Measurements from ENCODE around the gene PRPF19.

PRPF19 gene

DNA sequence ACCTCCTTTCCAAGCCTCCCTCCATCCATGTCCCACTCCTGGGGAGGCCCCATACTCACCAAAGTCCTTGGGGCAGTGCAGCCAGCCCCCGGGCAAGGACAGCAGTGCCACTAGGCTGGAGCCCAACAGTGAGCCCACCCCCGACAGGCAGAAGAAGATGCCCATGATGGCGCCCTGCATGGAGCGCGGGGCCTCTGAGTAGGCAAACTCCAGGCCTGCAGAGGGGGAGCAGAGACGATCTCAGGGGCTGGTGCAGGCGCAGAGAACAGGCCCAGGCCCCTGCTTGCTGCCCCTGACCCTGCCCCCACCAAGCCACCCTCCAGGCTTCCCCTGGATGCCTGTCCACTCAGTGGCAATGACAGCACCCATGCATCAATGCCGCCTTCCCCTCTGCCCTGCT is 31.4 kb upstream of the PRPF19 start:
- DNase-seq (ENCODE audit: low read depth), result no peak

DNA sequence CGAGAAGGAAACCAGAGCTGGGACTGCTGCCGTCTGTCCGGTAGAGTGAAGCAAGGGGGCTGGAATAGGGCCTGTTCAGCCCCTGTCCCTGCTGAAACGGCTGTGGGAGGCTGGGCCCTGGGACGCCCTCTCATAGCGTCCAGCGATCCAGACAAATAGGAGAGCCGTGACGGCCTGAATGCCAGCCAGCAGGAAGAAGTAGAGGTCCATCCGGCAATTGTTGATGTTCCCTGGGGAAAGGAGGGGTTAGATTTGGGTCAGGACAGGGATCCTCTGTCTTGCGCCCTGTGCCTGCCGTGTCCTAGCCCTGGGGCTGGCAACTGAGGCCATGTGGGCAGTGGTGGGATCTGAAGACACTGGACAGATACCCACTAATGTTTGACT is 30.8 kb upstream of the PRPF19 start:
- no peak for DNase-seq (ENCODE audit: low read depth)

DNA sequence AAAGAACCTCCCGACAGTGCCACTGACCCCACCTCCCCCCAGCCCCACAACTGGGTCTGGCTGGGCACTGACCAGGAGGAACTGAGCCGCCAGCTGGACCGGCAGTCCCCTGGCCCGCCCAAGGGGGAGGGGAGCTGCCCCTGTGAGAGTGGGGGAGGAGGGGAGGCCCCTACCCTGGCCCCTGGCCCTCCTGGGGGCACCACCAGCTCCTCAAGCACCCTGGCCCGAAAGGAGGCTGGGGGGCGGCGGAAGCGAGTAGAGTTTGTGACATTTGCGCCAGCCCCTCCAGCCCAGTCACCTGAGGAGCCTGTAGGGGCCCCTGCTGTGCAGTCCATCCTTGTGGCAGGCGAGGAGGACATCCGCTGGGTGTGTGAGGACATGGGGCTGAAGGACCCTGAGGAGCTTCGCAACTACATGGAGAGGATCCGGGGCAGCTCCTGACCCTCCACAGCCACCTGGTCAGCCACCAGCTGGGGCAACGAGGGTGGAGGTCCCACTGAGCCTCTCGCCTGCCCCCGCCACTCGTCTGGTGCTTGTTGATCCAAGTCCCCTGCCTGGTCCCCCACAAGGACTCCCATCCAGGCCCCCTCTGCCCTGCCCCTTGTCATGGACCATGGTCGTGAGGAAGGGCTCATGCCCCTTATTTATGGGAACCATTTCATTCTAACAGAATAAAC is 30.2 kb upstream of the PRPF19 start:
- no peak for DNase-seq (ENCODE audit: low read depth)

DNA sequence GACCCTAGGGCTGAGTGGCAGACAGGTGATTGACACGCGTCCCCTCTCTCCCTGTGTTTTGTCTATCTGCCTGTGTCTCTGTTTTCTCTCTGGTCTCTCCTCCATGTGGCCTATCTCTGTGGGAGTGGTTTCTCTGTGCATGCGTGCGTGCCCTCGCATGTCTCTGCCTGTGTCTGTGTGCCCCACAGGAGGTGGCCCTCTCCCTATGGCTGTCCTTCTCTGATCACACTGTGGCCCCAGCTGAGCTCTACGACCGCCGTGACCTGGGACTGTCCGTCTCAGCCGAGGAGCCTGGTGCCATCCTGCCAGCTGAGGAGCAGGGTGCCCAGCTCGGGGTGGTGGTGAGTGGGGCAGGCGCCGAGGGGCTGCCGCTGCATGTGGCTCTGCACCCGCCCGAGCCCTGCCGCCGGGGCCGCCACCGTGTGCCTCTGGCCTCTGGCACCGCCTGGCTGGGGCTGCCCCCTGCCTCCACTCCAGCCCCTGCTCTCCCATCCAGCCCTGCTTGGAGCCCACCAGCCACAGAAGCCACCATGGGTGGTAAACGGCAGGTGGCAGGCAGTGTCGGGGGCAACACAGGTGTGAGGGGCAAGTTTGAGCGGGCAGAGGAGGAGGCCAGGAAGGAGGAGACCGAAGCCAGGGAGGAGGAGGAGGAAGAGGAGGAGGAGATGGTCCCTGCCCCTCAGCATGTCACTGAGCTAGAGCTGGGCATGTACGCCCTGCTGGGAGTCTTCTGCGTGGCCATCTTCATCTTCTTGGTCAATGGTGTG is 29.5 kb upstream of the PRPF19 start:
- no peak for DNase-seq (ENCODE audit: low read depth)

DNA sequence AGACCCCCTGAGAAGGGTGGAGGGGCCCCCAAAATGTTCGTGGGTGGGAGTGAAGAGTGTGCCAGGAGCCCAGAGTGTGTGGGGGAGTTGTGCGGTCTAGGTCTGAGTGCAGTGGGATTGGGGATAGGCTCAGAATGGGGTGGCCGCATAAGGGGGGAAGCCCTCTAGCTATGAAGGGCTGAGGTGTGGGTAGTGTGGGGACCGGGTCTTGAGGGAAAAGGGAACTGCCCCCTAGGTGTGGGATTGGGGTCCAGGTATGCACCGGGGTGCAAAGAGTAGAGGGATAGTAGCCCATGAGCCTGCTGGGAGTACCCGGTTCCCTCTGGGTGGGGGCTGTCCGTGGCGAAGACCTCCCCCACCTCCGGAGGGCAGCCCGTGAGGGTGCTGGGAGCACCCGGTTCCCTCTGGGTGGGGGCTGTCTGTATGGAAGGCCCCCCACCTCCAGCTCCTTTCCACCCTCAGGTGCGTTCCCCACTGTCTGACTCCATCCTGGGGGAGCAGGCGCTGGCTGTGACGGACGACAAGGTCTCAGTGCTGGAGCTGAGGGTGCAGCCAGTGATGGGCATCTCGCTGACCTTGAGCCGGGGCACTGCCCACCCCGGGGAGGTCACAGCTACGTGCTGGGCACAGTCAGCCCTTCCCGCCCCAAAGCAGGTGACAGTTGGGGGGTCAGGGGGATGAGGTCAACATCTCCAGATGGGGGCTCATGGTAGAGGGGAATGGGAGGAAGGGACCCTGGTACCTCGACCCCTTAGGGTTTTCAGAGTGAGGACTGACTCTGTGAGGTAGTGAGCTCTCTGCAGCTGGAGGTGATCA is 28.6 kb upstream of the PRPF19 start:
- no peak for DNase-seq (ENCODE audit: low read depth)

DNA sequence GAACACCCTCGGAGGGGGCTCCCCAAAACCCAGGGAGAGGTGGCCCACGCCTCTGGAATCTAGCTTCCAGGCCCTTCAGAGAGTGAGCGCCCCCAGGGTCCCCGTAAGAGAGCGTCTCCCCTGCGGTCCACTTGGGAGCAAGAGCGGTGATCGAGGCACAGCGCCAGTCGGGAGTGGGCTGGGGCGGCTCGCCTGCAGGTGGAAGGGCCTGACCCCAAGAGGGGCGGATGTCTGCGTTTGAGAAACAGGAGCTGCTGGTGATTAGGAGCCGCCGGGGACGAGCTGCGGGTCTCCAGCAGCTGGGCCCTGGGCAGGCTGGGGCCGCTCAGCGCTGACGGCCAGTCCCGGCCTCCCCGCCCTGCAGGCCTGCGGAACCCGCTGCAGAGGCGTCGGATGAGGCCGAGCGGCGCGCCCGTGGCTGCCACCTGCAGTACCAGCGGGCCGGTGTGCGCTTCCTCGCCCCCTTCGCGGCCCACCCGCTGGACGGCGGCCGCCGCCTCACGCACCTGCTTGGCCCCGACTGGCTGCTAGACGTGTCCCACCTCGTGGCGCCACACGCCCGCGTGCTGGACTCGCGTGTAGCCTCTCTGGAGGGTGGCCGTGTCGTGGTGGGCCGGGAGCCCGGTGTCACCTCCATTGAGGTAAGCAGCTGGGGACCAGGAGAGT is 27.9 kb upstream of the PRPF19 start:
- DNase-seq (ENCODE audit: low read depth), result no peak

DNA sequence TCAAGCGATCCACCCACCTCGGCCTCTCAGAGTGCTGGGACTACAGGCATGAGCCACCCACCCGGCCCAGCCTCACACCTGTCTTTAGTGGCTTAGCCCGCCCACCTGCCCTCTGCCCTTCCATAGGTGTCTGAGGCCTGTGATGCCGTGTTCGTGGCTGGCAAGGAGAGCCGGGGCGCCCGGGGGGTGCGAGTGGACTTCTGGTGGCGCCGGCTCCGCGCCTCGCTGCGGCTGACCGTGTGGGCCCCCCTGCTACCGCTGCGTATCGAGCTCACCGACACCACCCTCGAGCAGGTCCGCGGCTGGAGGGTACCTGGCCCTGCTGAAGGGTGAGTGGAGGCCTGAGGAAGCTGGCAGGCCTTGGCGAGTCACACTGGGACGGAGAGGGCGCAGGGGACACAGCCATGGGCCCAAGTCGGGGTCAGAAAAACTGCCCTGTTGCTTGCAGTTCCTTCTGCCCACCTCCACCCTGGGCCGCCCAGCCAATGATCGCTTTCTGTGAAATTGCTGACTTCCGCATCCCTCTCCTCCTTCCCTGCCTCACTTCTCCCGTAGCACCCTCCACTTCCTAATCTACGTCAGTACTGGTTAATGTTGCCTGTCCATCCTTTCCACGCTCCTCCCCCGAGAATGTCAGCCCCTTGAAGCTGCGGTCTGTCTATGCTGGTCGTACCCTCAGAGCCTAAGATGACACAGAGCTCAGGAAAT is 27.2 kb upstream of the PRPF19 start:
- no peak for DNase-seq (ENCODE audit: low read depth)

DNA sequence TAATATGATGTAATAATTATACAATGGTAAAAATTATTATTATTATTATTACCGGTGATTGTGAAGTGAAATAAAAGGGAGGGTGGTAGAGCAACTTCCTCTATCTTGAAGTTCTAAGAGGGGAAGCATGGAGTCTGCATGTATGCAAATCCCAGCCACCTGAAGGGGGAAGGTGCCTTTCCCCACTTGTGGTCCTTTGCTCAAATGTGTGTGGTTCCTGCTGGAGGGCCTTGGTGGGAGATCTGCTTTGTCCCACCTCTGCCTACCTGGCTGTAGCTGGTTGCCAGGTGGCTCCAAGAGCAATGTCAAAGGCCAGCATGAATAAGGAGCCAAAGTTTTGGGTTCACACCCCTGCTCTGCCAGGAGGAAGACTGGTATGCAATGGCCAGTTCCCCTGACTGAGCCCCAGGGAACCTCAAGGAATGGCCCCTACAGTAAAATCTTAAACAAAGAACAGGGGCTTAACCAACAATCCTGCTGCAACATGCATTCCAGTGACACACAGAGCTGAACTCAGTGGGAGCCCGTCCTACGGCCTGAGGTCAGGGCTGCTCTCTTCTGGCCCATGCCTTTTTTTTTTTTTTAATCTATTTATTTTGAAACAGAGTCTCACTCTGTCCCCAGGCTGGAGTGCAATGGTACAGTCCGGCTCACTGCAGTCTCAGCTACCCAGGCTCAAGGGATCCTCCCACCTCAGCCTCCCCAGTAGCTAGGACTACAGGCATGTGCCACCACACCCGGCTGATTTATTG is 26.4 kb upstream of the PRPF19 start:
- DNase-seq (ENCODE audit: low read depth), result no peak

DNA sequence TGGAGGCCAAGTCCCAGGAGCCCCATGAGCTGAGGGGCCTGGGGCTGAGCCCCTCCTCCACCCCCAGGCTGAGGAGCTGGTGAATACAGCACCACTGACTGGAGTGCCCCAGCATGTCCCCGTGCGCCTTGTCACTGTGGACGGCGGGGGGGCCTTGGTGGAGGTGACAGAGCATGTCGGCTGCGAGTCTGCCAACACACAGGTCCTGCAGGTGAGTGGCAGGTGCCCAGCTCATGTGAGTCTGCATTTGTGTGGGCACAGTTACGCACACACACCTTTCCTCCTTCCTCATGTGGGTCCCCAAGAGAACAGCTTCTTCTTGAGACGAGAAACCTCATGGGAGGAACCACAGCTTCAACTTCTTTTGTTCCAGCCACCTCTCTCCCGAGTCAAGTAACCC is 25.5 kb upstream of the PRPF19 start:
- DNase-seq (ENCODE audit: low read depth), result no peak

DNA sequence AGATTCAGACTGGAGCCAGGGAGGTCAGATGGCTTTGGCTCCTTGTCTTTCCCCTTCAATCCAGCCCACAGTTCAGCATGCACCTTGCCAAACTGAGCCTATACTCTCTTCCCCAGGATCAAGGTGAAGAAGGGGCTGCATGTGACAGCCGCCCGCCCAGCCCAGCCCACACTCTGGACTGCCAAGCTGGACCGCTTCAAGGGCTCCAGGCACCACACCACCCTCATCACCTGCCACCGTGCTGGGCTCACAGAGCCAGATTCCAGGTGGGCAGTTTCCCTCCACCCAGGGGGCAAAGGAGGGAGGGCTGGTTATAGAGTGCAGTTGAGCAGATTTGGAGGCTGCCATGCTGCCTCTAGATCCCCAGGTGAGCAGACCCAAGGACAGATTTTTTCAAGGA is 24.0 kb upstream of the PRPF19 start:
- no peak for DNase-seq (ENCODE audit: low read depth)

DNA sequence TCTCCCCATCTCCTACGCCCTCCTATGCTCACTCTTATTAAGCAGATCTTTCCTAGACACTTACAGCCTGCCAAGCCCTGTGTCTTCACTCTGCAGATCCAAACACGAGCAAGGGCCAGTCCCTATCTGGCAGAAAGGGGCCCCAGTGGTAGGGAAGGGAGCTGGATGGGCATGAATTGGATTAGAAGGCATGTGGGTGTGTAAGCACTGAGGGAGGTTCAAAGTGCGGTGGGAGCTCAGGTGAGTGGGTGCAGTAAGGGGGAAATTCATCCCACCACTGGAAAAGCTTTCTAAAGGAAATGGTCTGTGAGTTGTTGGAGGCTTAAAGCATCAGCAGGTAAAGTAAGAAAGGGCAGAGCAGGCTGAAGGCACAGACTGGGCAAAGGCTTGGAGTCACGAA is 23.4 kb upstream of the PRPF19 start:
- DNase-seq (ENCODE audit: low read depth), result no peak

DNA sequence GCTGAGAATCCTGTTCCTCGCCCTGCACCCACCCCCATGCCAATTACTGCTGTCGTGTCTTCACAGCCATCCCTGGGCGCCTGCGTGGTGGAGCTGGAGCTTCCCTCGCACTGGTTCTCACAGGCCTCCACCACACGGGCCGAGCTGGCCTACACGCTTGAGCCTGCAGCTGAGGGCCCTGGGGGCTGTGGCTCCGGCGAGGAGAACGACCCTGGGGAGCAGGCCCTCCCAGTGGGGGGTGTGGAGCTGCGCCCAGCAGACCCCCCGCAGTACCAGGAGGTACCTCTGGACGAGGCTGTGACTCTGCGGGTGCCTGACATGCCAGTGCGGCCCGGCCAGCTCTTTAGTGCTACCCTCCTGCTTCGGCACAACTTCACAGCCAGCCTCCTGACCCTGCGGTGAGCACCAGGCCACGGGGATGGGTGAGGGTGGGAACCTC is 22.2 kb upstream of the PRPF19 start:
- no peak for DNase-seq (ENCODE audit: low read depth)

DNA sequence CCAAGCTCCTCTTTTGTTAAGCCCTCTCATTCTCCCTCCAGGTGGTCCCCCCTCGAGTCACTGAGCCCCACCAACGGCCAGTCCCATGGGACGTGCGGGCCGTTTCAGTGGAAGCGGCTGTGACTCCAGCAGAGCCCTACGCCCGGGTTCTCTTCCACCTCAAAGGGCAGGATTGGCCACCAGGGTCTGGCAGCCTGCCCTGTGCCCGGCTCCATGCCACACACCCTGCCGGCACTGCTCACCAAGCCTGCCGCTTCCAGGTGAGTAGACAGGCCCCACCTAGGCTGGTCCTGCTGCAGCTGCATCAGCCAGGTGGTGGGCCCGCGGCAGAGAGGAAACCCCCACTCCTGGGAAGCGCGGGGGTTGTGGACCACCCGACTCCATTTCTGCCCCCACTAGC is 21.2 kb upstream of the PRPF19 start:
- no peak for DNase-seq (ENCODE audit: low read depth)

DNA sequence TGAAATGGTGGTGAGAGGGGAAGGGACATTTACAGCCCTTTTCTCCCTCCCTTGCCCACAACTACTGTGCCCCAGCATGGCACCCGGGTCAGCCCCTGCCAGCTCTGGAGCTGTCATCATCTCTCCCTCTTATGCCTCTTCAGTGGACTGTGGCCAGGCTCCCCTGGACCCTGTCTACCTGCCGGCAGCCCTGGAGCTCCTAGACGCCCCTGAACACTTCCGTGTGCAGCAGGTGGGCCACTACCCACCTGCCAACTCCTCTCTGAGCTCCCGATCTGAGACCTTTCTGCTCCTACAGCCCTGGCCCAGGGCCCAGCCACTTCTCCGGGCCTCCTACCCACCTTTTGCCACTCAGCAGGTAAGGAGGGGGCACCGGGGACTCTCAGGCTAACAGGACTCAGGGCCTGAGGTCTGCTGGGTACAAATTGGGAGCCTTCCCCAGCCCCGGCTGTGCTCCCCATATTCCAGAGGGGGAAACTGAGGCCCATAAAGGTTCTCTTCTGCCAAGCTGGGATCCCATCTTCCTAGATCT is 20.7 kb upstream of the PRPF19 start:
- no peak for DNase-seq (ENCODE audit: low read depth)

DNA sequence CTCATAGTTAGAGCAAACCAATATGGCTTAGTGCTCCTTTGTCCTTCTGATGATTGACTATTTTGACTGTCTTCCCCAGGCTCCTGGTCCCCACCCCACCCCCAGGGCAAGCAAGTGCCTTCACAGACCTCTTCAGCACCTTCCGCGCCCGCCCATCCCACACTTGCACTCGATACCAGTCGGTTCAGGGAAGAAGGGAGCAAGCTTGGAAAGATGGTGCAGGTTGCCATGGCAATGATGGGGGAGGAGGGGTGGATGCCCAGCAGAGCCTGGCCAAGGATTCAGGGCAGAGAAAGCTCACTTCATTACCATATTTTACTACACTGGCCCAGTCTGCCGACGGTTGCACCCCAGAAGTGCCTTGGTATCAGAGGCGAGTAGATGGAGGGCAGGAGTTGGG is 20.1 kb upstream of the PRPF19 start:
- no peak for DNase-seq (ENCODE audit: low read depth)

DNA sequence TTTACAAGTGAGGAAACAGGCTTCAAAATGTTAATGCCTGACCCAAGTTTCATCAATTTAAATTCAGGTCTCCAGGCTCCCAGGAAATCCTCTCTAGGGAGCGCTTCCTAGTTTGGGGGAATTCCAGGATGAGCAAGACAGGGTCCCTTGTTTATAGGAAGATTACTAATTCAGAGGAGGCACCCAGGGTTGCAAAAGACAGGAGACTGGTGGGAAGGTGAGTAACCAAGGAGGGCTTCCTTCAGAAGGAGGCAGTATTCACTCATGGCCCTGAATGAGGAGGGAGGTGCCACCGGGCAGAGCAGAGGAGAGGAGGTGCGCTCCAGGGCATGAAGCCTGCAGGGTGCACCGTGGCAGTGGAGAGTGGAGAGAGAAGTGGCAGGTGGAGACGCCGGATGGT is 19.5 kb upstream of the PRPF19 start:
- peak; percentile 57 for DNase-seq (ENCODE audit: low read depth)

DNA sequence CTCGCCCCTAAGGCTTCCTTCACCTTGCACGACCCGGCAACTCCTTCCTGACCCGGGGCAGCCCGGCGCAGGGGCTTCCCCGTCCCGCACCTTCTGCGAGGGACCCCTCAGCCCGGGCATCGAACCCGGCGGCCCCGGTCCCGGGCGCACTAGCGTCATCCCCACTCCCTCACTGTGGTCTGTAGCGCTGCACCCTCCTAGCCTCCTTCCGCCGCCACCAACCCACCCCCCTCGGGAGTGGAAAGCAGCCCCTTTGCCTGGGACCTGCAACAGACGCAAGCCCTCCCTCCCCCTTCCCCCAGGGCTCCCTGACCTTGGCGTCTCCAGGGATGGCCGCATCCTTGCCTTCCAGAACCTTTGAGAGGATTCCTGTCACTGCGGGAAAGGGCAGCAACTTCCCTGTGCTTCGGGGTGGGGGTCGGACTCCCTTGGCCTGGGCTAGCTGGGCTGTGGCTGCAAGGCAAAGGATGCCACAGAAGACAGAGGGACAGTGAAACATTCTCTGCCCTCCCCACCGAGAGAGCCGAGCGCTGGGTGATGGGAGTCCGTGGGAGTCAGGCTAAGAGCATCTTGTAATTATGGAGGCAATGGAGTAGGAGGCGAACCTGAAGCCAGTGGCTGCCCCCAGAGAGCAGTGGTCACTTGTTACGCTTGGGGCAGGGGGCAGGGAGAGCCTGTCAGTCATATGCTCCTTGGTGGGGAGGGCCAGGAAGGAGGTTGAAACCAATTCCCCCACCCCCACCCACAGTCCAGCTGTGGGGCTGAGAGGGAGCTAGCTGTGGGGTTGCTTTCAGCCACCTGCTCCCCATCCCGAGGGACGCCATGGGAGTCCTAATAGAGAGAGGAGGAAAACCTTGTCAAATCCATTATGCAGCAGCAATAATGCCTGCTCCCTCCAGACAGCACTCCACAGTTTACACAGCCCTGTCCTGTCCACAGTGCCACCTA is 18.8 kb upstream of the PRPF19 start:
- DNase-seq (ENCODE audit: low read depth), result no peak

DNA sequence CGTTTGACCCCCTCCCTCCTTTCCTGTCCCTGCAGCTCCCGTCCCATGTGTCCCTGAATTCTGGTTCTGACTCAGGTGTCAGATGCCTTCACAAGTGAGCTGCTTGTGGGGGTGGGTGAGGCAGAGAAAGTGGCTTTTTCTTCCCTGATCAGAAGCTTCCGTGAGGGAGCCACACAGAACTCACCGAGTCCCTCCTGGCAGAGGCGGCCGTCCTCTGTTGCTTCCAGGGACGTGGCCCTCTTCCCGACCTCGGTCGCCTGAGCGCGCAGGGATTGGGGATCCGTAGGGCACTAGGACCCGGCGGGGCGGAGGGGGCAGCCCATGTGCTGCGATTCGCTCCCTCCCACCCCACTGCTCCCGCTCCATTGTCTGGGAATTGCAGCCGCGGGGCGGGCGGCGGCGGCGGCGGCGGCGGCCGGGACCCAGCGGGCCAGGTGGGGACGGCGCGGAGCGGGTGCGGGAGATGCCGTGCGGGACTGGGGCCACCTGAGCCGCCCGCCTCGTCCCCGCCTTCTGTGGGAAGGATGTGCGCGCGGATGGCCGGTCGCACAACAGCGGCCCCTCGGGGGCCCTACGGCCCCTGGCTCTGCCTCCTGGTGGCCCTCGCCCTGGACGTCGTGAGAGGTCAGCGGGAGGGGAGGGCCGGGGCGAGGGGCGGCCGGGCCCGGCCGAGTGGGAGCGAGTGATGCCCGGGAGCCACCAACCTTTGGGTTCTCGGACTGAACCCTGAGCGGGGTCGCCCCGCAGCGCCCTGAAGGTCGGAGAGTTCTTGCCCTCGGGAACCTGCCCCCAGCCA is 17.9 kb upstream of the PRPF19 start, which contains the start of gene TMEM132A:
TMEM132A (plus strand) TSS at position 351 of the 796 bp plus-strand sequence; CDS start at position 525, 174 bp downstream.
- DNase-seq (ENCODE audit: low read depth), result peak; percentile 61

DNA sequence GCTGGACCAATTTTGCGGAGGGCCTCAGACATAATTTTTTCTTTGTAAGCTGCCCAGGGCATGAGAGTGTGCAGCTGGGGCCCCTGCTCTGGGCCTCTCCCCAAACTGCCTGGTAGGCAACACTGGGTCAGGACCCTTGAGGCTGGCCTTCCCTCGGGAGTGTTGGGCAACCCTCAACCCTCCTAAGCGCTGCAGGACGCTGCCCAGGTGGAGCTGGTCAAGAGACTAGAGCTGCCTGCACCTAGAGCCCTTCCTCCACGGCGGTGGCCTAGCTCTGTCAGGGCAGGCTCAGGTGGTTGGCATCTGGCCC is 17.4 kb upstream of the PRPF19 start:
- DNase-seq (ENCODE audit: low read depth), result no peak
